ENCODE results near the gene CAPN9. TPM values are rescaled to one million over a fixed set of nuclear protein-coding genes. Genes with fewer than 3 reads are reported as not detected.
"Not testable (repeated sequence)": the region's sequence is repeated elsewhere in the genome, so short reads cannot be mapped to it uniquely, and the experiment has no call there.

The CAPN9 gene
- total RNA-seq, 2 experiments from 2014 or later: not detected

DNA sequence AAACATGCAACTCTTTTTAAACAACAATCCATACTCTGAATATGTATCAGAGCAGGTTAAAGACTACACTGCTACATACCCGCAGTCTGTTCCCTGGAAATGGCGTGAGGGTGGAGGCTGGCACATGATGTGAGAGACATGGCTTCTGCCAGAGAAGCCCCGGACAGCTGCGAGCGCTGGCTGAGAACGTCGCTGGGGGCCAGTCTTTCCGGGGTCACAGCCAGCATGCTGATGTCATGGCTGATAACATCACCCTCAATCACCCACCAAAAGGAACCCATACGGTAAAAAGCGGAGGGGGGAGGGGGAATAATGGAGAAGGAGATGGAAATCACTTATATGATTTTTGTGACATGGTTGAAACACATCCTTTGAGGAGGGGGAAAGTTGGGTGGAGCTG is 92.0 kb downstream of the CAPN9 start:
- Mint-ChIP-seq H3K27me3 (no peaks in the 10 kb centered on the region), H3K27ac (no peak overlapping the region), H3K36me3 (ENCODE audit: low read depth) (peaks cover 13% of the 10 kb centered on the region), H3K4me1 (no peaks in the 10 kb centered on the region), H3K4me3 (no peak overlapping the region), H3K9me3 (ENCODE audit: low read depth) (no peaks in the 10 kb centered on the region)
- CTCF ChIA-PET: no interaction called here
- ATAC-seq: no peak
- POLR2A ChIA-PET: no interaction called here
- no peak for DNase-seq
- intact Hi-C loops (cut with DNase I, micrococcal nuclease): no loop called here

- H3K27me3 Mint-ChIP-seq: no peaks in the 10 kb centered on the region
- H3K9me3 Mint-ChIP-seq (ENCODE audit: low read depth): no peaks in the 10 kb centered on the region
- no peak overlapping the region for H3K27ac Mint-ChIP-seq
- no peaks in the 10 kb centered on the region for H3K4me1 Mint-ChIP-seq
- H3K4me3 Mint-ChIP-seq: no peak overlapping the region
- intact Hi-C loops (cut with DNase I, micrococcal nuclease): no loop called here
- CTCF ChIA-PET: no interaction called here
- peaks cover 14% of the 10 kb centered on the region for H3K36me3 Mint-ChIP-seq (ENCODE audit: low read depth)
- POLR2A ChIA-PET: no interaction called here
- ATAC-seq (no peak), DNase-seq (no peak)
Measured at GRCh38 chr1:230842801-230843200, 95.6 kb downstream of the CAPN9 start.

DNA sequence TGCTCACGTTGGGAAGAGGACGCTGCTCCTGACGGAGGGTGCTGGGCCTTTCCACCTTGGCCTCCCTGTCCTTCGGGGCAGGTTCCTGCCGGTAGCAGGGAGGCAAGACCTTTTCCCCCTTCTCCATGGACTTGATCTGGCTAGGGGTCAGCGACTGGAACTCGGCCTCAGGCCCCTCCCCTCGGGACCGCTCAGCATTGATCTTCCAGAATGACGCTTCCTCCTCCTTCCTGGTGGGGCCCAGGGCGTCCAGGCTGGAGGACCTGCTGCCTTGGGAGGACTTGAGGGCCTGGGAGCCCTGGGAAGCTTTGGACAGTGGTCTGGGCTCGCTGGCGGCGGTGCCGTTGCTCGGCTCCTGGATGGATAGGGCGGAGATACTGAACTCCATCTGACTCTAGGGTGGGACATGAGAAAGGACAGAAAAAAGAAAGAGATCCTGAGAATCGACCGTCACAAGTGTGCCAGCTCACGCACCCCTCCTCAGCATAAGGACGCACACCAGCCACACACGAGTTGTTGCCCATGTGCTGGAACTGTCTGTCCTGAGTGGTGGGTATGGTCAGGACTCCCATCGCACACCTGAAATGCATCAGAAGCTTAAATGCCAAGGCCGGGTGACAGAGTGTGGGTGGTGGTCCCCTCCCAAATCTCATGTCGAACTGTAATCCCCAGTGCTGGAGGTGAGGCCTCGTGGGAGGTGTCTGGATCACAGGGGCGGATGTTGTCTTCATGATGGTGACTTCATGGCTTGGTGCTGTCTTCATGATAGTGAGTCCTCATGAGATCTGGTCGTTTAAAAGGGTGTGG is 96.5 kb downstream of the CAPN9 start:
- Mint-ChIP-seq H3K9me3 (ENCODE audit: low read depth) (no peaks in the 10 kb centered on the region), H3K4me3 (no peak overlapping the region), H3K4me1 (no peaks in the 10 kb centered on the region), H3K36me3 (ENCODE audit: low read depth) (peaks cover 13% of the 10 kb centered on the region), H3K27ac (no peak overlapping the region), H3K27me3 (no peaks in the 10 kb centered on the region)
- DNase-seq (no peak), ATAC-seq (no peak)
- intact Hi-C loops (cut with DNase I, micrococcal nuclease): no loop called here
- ChIA-PET CTCF (no interaction called here), POLR2A (no interaction called here)

DNA sequence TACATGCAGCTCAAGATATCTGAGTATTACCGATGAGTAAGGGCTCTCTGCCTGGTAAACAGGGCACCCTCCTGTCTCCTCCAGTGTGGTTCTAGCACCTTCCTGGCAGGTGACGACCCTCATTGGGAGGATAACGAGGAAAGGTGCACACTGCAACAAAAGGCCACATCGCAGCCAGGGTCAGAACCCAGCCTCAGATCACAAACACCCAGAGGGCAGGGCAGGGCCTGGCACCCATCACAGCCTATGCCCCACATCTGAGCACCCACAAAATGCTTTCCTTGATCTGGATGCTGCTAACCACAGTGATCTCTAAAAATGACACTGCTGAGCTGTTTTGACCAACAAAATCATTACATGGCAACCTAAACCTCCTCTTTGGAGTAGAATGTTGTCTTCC is 97.4 kb downstream of the CAPN9 start:
- no peak for DNase-seq
- Mint-ChIP-seq H3K4me1 (no peaks in the 10 kb centered on the region), H3K27ac (no peak overlapping the region), H3K27me3 (no peaks in the 10 kb centered on the region), H3K36me3 (ENCODE audit: low read depth) (peaks cover 10% of the 10 kb centered on the region), H3K4me3 (no peak overlapping the region), H3K9me3 (ENCODE audit: low read depth) (no peaks in the 10 kb centered on the region)
- POLR2A ChIA-PET: no interaction called here
- ATAC-seq: no peak
- intact Hi-C loops (cut with DNase I, micrococcal nuclease): no loop called here
- CTCF ChIA-PET: no interaction called here

DNA sequence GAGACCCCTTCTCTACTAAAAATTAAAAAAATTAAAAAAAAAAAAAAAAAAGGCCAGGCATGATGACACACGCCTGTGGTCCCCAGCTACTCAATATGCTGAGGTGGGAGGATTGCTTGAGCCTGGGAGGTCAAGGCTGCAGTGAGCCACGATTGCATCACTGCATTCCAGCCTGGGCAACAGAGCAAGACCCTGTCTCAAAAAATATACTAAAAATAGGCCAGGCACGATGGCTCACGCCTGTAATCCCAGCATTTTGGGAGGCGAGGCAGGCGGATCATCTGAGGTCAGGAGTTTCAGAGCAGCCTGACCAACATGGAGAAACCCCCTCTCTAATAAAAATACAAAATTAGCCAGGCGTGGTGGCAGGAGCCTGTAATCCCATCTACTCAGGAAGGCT is 98.0 kb downstream of the CAPN9 start:
- H3K4me1 Mint-ChIP-seq; ATAC-seq; CTCF ChIA-PET; H3K9me3 Mint-ChIP-seq (ENCODE audit: low read depth); intact Hi-C loops (cut with DNase I, micrococcal nuclease); H3K27me3 Mint-ChIP-seq; H3K27ac Mint-ChIP-seq; POLR2A ChIA-PET; H3K4me3 Mint-ChIP-seq; H3K36me3 Mint-ChIP-seq (ENCODE audit: low read depth); DNase-seq: not testable (repeated sequence)

DNA sequence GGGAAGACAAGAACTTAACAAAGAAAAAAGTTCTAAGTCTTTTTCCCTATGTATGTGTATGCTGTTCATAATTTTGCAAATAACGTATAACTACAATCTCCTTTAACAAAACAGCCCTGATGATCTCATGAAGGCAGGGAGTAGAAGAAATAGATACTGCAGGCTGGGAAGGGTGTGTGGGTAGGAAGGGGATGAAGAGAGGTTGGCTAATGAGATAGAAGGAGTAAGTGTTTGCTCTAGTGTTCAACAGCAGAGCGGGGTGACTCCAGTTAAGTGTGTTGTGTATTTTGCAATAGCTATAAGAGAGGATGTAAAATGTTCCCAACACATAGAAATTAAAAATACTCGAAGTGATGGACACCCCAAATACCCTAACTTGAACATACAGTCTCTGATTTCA is 101.0 kb downstream of the CAPN9 start:
- intact Hi-C loops (cut with DNase I, micrococcal nuclease): no loop called here
- peaks cover 16% of the 10 kb centered on the region for H3K36me3 Mint-ChIP-seq (ENCODE audit: low read depth)
- ChIA-PET CTCF (no interaction called here), POLR2A (interaction anchor here (0.6 kb wide), 1 partner anchor 1748 kb away, joined by 4 read pairs; no protein-coding TSS in a partner anchor)
- DNase-seq (no peak), ATAC-seq (no peak)
- no peak overlapping the region for H3K4me3 Mint-ChIP-seq
- H3K27ac Mint-ChIP-seq: no peak overlapping the region
- no peaks in the 10 kb centered on the region for H3K9me3 Mint-ChIP-seq (ENCODE audit: low read depth)
- no peaks in the 10 kb centered on the region for H3K4me1 Mint-ChIP-seq
- no peaks in the 10 kb centered on the region for H3K27me3 Mint-ChIP-seq

GRCh38 chr1:230849451-230850224 is 102.5 kb downstream of the CAPN9 start:
- intact Hi-C loops (cut with DNase I, micrococcal nuclease): no loop called here
- no peaks in the 10 kb centered on the region for H3K9me3 Mint-ChIP-seq (ENCODE audit: low read depth)

DNA sequence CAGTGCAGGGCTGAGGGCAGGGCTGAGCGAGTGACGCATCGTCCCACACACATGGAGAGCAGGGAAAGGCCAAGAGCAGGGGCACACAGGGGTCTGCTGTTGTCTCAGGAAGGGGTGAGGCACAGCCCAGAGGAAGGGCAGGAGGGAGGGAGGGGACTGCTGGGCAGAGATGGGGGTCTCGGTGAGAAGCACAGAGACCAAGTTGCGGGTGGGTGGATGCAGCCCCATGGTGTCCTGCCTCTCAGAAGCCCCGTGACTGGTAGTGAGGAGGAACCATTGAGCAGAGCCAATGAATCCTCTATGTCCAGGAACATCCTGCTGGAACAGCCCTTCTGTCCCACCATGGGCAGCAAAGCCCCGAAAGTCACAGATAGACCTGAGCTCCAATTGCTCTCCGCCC is 103.4 kb downstream of the CAPN9 start:
- Mint-ChIP-seq H3K4me3 (no peak overlapping the region), H3K9me3 (ENCODE audit: low read depth) (no peaks in the 10 kb centered on the region), H3K4me1 (no peaks in the 10 kb centered on the region), H3K27me3 (no peaks in the 10 kb centered on the region), H3K27ac (no peak overlapping the region), H3K36me3 (ENCODE audit: low read depth) (peaks cover 10% of the 10 kb centered on the region)
- intact Hi-C loops (cut with DNase I, micrococcal nuclease): no loop called here
- POLR2A ChIA-PET: no interaction called here
- DNase-seq (no peak), ATAC-seq (no peak)
- CTCF ChIA-PET: interaction anchor here (0.9 kb wide), 1 partner anchor 312 kb away, joined by 3 read pairs; no protein-coding TSS in a partner anchor

More at GRCh38 chr1:230849451-230850224, 102.5 kb downstream of the CAPN9 start:
- H3K4me1 Mint-ChIP-seq: no peaks in the 10 kb centered on the region
- POLR2A ChIA-PET: interaction anchor here (0.7 kb wide), 1 partner anchor 927 kb away, joined by 5 read pairs; no protein-coding TSS in a partner anchor
- peaks cover 10% of the 10 kb centered on the region for H3K36me3 Mint-ChIP-seq (ENCODE audit: low read depth)
- no peak overlapping the region for H3K4me3 Mint-ChIP-seq
- H3K27ac Mint-ChIP-seq: no peak overlapping the region
- CTCF ChIA-PET: interaction anchor here (0.7 kb wide), 1 partner anchor 484 kb away, joined by 3 read pairs; no protein-coding TSS in a partner anchor
- DNase-seq (no peak), ATAC-seq (no peak)
- H3K27me3 Mint-ChIP-seq: no peaks in the 10 kb centered on the region

DNA sequence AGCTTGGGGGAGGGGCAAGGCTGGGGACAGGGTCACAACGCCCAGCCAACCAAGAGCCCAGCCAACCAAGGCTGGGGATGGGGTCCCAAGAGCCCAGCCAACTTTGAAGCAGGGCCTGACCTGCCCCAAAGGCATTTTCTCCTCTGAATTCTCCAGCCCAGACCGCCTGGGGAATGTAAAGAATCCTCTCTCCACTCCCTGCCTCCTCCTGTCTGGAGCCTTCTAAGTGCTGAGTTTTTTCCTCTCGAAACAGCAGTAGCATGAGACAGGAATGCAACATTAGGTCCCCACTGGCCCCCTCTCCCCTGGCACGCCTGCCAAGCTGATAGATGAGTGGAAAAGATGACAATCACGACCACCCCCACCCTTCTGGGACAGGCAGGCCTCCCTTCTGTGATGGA is 104.1 kb downstream of the CAPN9 start:
- CTCF ChIA-PET: interaction anchor here (0.7 to 0.9 kb wide), 2 partner anchors 9 to 311 kb away, joined by 3 read pairs; no protein-coding TSS in a partner anchor

More for the DNA sequence above, 104.1 kb downstream of the CAPN9 start:
- Mint-ChIP-seq H3K4me3 (no peak overlapping the region), H3K27me3 (no peaks in the 10 kb centered on the region), H3K36me3 (ENCODE audit: low read depth) (peaks cover 10% of the 10 kb centered on the region), H3K4me1 (no peaks in the 10 kb centered on the region), H3K9me3 (ENCODE audit: low read depth) (no peaks in the 10 kb centered on the region), H3K27ac (no peak overlapping the region)
- POLR2A ChIA-PET: no interaction called here
- intact Hi-C loops (cut with DNase I, micrococcal nuclease): no loop called here
- no peak for ATAC-seq
- no peak for DNase-seq

Other genes starting within 250 kb of the CAPN9 start
- gene COG2, start 104.9 kb upstream of the CAPN9 start, total RNA-seq: 10 to 100 TPM; 28.1 to 32.0 TPM
- not detected for gene AGT, start 33.3 kb upstream of the CAPN9 start, total RNA-seq
- gene C1orf198, start 121.1 kb downstream of the CAPN9 start, total RNA-seq: 1 to 10 TPM; 5.8 to 6.9 TPM
- gene TTC13, start 231.5 kb downstream of the CAPN9 start, total RNA-seq: 10 to 100 TPM; 13.6 to 16.2 TPM
- gene ARV1, start 231.7 kb downstream of the CAPN9 start, total RNA-seq: 10 to 100 TPM; 16.2 to 16.9 TPM

Data from activated CD4-positive, alpha-beta T cell treated with anti-CD3 and anti-CD28 coated beads for 36 hours (primary cell).